Measurements from ENCODE around the gene NCK1.

DNA sequence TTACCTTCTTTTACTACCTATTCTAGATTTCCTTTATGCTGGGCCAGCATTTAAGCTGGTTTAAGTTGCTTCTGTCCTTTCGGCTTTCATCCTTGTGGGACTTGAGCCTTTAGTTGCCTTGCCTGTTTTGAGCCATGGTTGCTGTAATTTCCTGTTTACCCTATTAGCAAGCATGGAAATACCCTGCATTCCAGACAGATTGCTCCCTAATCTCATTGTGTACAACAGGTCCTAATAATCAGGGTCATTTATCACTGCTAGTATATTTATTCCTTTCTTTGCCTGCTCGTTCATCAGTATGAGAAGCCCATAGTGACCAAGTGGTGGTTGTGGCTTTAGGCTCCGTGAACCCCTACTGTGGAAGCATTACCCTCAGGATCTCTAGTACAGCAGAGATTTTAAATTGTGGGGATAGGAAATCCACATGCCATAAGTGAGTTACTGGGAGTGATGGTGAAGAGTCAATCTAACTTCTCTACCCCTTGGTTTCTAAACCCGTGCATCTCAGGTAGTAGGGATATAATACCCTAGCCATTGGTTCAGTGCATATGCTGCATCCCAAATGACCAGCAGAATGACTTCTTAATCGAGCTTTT, 31.9 kb downstream of the NCK1 start:
- TF ChIP-seq HDGF (IDR thresholded peaks at IDR 0.05; ENCODE audit: borderline replicate concordance) = no peak
- TF ChIP-seq ELF4 (IDR thresholded peaks at IDR 0.05) = no peak

All from HEK293T (cell line).